PC-9 (cell line): ENCODE measurements around the gene INMT. TPM values are rescaled to one million over a fixed set of nuclear protein-coding genes. Genes with fewer than 3 reads are reported as not detected.

Source experiments
- BruUV-seq: library from RNA; stranded (reverse); fragments of 400-500 nt; replicated peaks from 2 replicates; lab custom pipeline; 2021; lab: Mats Ljungman, UMichigan
- CTCF ChIA-PET: fragments of 300-600 bp; sonication (Branson Sonifier 250); formaldehyde crosslinking; loops from one replicate; lab custom pipeline; 2022; ENCODE audit warnings: antibody characterized with exemption; lab: Charles Lee
- POLR2A ChIA-PET: fragments of 300-600 bp; sonication (Branson Sonifier 250); formaldehyde crosslinking; loops from one replicate; lab custom pipeline; 2022; ENCODE audit warnings: antibody characterized with exemption; ENCODE audit not compliant: unreplicated experiment; lab: Charles Lee
- DNase-seq, 2 experiments: peaks; one replicate each; pipeline versions ENCODE4 v3.0.0 to v3.0.0-alpha.2; 2015 to 2022; ENCODE audit warnings: mixed read lengths in 1 of 2
- H2AFZ ChIP-seq: fragments of 200-600 bp; sonication (generic); 2 replicates; pipeline ENCODE4 v1.8.1; 2017; ENCODE audit warnings: antibody characterized with exemption
- H3F3A ChIP-seq: fragments of 200-600 bp; sonication (generic); 2 replicates; pipeline ENCODE4 v1.8.1; 2017; ENCODE audit warnings: antibody characterized with exemption, mild to moderate bottlenecking, low read depth; ENCODE audit not compliant: insufficient read depth
- H3K27ac ChIP-seq: fragments of 200-600 bp; sonication (generic); 2 replicates; pipeline ENCODE4 v1.6.1; 2016; ENCODE audit warnings: mixed run types
- H3K27me3 ChIP-seq: fragments of 200-600 bp; sonication (generic); 2 replicates; pipeline ENCODE4 v1.6.1; 2016; ENCODE audit warnings: low read depth, mixed run types; ENCODE audit not compliant: insufficient read depth
- H3K36me3 ChIP-seq: fragments of 200-600 bp; sonication (generic); 2 replicates; pipeline ENCODE4 v1.6.1; 2016; ENCODE audit warnings: low read depth, mixed run types
- H3K4me1 ChIP-seq: fragments of 200-600 bp; sonication (generic); replicated peaks from 2 replicates; pipeline ENCODE4 v1.6.1; 2016; ENCODE audit warnings: mixed run types; ENCODE audit not compliant: insufficient read depth
- H3K4me2 ChIP-seq: fragments of 200-600 bp; sonication (generic); 2 replicates; pipeline ENCODE4 v1.6.1; 2017; ENCODE audit warnings: mixed run types
- H3K4me3 ChIP-seq: fragments of 200-600 bp; sonication (generic); 2 replicates; pipeline ENCODE4 v1.6.1; 2016; ENCODE audit warnings: mixed run types
- H3K79me2 ChIP-seq: fragments of 200-600 bp; sonication (generic); 2 replicates; pipeline ENCODE4 v1.6.1; 2017; ENCODE audit warnings: low read depth, mixed run types
- H3K9me2 ChIP-seq: fragments of 200-600 bp; sonication (generic); 2 replicates; pipeline ENCODE4 v1.8.1; 2017; ENCODE audit warnings: mild to moderate bottlenecking; ENCODE audit not compliant: insufficient read depth
- H3K9me3 ChIP-seq: fragments of 200-600 bp; sonication (generic); 2 replicates; pipeline ENCODE4 v1.8.1; 2016; ENCODE audit warnings: low read depth; ENCODE audit not compliant: insufficient read depth
- H4K20me1 ChIP-seq: fragments of 200-600 bp; sonication (generic); 2 replicates; pipeline ENCODE4 v1.8.1; 2017; ENCODE audit not compliant: insufficient read depth
- EZH2 ChIP-seq: fragments of 200-600 bp; sonication (generic); IDR thresholded peaks from 2 replicates; pipeline ENCODE4 v1.8.0; 2017; ENCODE audit warnings: antibody characterized with exemption, low read depth
- intact Hi-C: fragments of 100-400 bp; cut with micrococcal nuclease; formaldehyde crosslinking; loops from one replicate; pipeline ENCODE4 v1.10.0; 2022; ENCODE audit not compliant: unreplicated experiment
- total RNA-seq: library from RNA; stranded (reverse); gene quantifications from 2 replicates; pipeline ENCODE4 v1.2.3, GENCODE V29; 2021
- TF ChIP-seq, protein P1 (sequence below): fragments of 200-600 bp; sonication (generic); conservative IDR thresholded peaks from 2 replicates; pipeline ENCODE4 v1.6.1; 2017; ENCODE audit warnings: mixed run types, antibody characterized with exemption, mild to moderate bottlenecking, moderate library complexity

Gene INMT
- total RNA-seq, 1 experiment from 2014 or later, result not detected

DNA sequence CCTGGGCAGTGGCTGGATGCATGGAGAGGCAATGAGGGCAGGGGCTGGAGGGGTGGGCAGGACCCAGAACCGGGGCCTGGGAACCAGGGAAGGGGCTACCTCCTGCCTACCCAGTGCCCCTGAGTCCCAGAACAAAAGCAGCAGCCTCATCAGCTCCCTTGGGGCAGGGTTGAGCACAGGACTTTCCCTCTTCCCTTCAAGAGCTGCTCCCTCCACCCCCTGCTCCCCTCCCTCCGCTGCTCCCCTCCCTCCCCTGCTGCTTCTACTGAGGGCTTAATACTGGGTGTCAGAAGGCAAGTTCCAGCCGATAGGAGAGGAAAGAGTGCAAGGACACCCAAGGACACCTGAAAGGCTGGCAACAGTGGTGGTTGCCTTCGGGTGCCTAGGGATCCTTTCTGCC is 28.2 kb upstream of the INMT start:
- Histone ChIP-seq H3K9me2 (no peaks in the 10 kb centered on the region), H3F3A (no peaks in the 10 kb centered on the region), H3K4me3 (no peak overlapping the region), H3K4me2 (no peak overlapping the region), H3K79me2 (no peaks in the 10 kb centered on the region), H3K9me3 (no peaks in the 10 kb centered on the region; the same call in 1 of the 2 replicates), H3K27me3 (peaks cover 79% of the 10 kb centered on the region), H4K20me1 (no peaks in the 10 kb centered on the region), H3K27ac (no peak overlapping the region), H3K36me3 (no peaks in the 10 kb centered on the region), H3K4me1 (no peaks in the 10 kb centered on the region), H2AFZ (no peak overlapping the region)
- DNase-seq, result no peak
- no peak for TF ChIP-seq EZH2
- TF ChIP-seq, protein P1, sequence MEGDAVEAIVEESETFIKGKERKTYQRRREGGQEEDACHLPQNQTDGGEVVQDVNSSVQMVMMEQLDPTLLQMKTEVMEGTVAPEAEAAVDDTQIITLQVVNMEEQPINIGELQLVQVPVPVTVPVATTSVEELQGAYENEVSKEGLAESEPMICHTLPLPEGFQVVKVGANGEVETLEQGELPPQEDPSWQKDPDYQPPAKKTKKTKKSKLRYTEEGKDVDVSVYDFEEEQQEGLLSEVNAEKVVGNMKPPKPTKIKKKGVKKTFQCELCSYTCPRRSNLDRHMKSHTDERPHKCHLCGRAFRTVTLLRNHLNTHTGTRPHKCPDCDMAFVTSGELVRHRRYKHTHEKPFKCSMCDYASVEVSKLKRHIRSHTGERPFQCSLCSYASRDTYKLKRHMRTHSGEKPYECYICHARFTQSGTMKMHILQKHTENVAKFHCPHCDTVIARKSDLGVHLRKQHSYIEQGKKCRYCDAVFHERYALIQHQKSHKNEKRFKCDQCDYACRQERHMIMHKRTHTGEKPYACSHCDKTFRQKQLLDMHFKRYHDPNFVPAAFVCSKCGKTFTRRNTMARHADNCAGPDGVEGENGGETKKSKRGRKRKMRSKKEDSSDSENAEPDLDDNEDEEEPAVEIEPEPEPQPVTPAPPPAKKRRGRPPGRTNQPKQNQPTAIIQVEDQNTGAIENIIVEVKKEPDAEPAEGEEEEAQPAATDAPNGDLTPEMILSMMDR, result no peak
- POLR2A ChIA-PET, result no interaction called here
- intact Hi-C loops, result no loop called here
- CTCF ChIA-PET, result no interaction called here
- no TSS peak for BruUV-seq

DNA sequence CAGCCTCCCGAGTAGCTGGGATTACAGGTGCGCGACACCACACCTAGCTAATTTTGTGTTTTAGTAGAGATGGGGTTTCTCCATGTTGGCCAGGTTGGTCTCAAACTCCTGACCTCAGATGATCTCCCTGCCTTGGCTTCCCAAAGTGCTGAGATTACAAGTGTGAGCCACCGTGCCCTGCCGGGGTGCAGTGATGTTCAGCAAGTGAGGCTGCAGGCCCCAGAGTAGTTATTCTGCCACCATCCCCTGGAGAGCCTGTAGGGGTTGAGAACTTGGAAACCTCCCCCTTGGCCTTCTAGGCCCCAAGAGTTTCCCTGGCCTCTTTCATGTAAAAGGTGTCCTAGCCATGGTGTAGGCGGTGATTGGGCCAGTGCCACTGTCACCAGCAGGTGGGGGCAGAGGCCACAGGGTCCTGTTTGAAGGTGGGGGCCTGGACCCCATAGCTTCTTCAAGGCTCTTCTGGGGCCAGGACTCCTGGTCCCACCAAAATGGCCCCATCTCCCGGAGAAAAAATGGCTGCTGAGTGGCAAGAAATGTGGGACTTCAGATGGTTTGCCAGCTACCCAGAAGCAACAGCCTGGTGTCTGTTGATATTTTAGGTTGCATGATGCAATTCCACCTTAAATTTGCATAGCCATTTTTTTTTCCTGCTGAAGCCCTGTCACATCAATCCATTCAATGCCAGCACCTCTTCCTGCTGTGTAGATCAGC is 25.5 kb upstream of the INMT start:
- Histone ChIP-seq H3F3A (no peaks in the 10 kb centered on the region), H3K27me3 (peaks cover 92% of the 10 kb centered on the region), H3K4me2 (no peak overlapping the region), H2AFZ (no peak overlapping the region), H3K9me2 (no peaks in the 10 kb centered on the region), H3K27ac (no peak overlapping the region), H3K79me2 (no peaks in the 10 kb centered on the region), H3K9me3 (no peaks in the 10 kb centered on the region), H3K4me1 (no peaks in the 10 kb centered on the region), H3K4me3 (no peak overlapping the region), H4K20me1 (no peaks in the 10 kb centered on the region), H3K36me3 (no peaks in the 10 kb centered on the region)
- BruUV-seq, result no TSS peak
- TF ChIP-seq, protein P1, result no peak
- no peak for TF ChIP-seq EZH2
- CTCF ChIA-PET, result no interaction called here
- POLR2A ChIA-PET, result no interaction called here
- intact Hi-C loops, result no loop called here
- DNase-seq, result no peak

GRCh38 chr7:30727061-30727945 is 24.6 kb upstream of the INMT start:
- H4K20me1 ChIP-seq, result no peaks in the 10 kb centered on the region
- BruUV-seq, result no TSS peak
- intact Hi-C loops, result no loop called here
- H3K4me3 ChIP-seq, result no peak overlapping the region
- no peaks in the 10 kb centered on the region for H3K36me3 ChIP-seq
- no peaks in the 10 kb centered on the region for H3K79me2 ChIP-seq
- no peak for DNase-seq
- TF ChIP-seq, protein P1, result no peak
- TF ChIP-seq EZH2, result no peak
- no peaks in the 10 kb centered on the region for H3K9me2 ChIP-seq
- H3K9me3 ChIP-seq, result no peaks in the 10 kb centered on the region
- no peak overlapping the region for H3K4me2 ChIP-seq
- H3K27me3 ChIP-seq, result peaks cover 91% of the 10 kb centered on the region
- ChIA-PET CTCF (no interaction called here), POLR2A (no interaction called here)
- no peaks in the 10 kb centered on the region for H3F3A ChIP-seq
- no peak overlapping the region for H3K27ac ChIP-seq
- no peaks in the 10 kb centered on the region for H3K4me1 ChIP-seq
- no peak overlapping the region for H2AFZ ChIP-seq
